Activated CD8-positive, alpha-beta T cell treated with anti-CD3 and anti-CD28 coated beads for 36 hours (primary cell): ENCODE measurements around the gene ABCB11. TPM values are rescaled to one million over a fixed set of nuclear protein-coding genes. Genes with fewer than 3 reads are reported as not detected.
A peak's percentile ranks its signal among the peaks of the same experiment; 100 is the strongest.

ENCODE experiments used
- ATAC-seq: fragments of 200-7000 bp; cut with Tn5 transposase; one replicate; pipeline ENCODE4 v1.10.0; 2021; ENCODE audit warnings: mild to moderate bottlenecking, moderate library complexity
- CTCF ChIA-PET: fragments of 350-600 bp; sonication (Branson Sonifier 250); formaldehyde crosslinking; loops from one replicate; lab custom pipeline; 2021; ENCODE audit warnings: antibody characterized with exemption; lab: Charles Lee
- POLR2A ChIA-PET: fragments of 350-600 bp; sonication (Branson Sonifier 250); formaldehyde crosslinking; loops from one replicate; lab custom pipeline; 2021; ENCODE audit warnings: antibody characterized with exemption; lab: Charles Lee
- DNase-seq: peaks from one replicate; pipeline ENCODE4 v3.0.0-alpha.2; 2020
- H3K27ac Mint-ChIP-seq: one replicate; pipeline ENCODE4 v1.8.0; 2021; ENCODE audit warnings: mild to moderate bottlenecking, mixed read lengths
- H3K27me3 Mint-ChIP-seq: one replicate; pipeline ENCODE4 v1.8.0; 2021; ENCODE audit warnings: mixed read lengths
- H3K36me3 Mint-ChIP-seq: one replicate; pipeline ENCODE4 v1.8.0; 2021; ENCODE audit warnings: low read depth, mixed read lengths
- H3K4me1 Mint-ChIP-seq: one replicate; pipeline ENCODE4 v1.8.0; 2021; ENCODE audit warnings: low read depth, mixed read lengths
- H3K4me3 Mint-ChIP-seq: one replicate; pipeline ENCODE4 v1.8.0; 2021; ENCODE audit warnings: mild to moderate bottlenecking, moderate library complexity, mixed read lengths
- H3K9me3 Mint-ChIP-seq: one replicate; pipeline ENCODE4 v1.8.0; 2021; ENCODE audit warnings: mixed read lengths
- CTCF ChIP-seq: fragments of 200-600 bp; IDR thresholded peaks from one replicate; pipeline ENCODE4 v1.8.0; 2022; ENCODE audit warnings: antibody characterized with exemption, mild to moderate bottlenecking
- intact Hi-C: fragments of 100-400 bp; cut with micrococcal nuclease; formaldehyde crosslinking; loops from one replicate; pipeline ENCODE4 v1.10.0; 2022
- total RNA-seq, 2 experiments: library from RNA; stranded (reverse); gene quantifications; one replicate each; pipeline ENCODE4 v1.2.3, GENCODE V29; 2021

Gene ABCB11
- total RNA-seq, 2 experiments from 2014 or later: not detected

GRCh38 chr2:169035887-169036286 lies 4.8 kb upstream of the ABCB11 start:
- Mint-ChIP-seq H3K27me3 (no peaks in the 10 kb centered on the region), H3K4me3 (no peak overlapping the region), H3K4me1 (peaks cover 12% of the 10 kb centered on the region), H3K36me3 (no peaks in the 10 kb centered on the region), H3K9me3 (peaks cover under 1% of the 10 kb centered on the region), H3K27ac (no peak overlapping the region)
- intact Hi-C loops: no loop called here
- DNase-seq (no peak), ATAC-seq (no peak)
- POLR2A ChIA-PET: no interaction called here
- TF ChIP-seq CTCF: no peak
- CTCF ChIA-PET: no interaction called here

GRCh38 chr2:169034984-169035544 lies 3.9 kb upstream of the ABCB11 start:
- intact Hi-C loops: no loop called here
- Mint-ChIP-seq H3K27ac (no peak overlapping the region), H3K4me1 (peaks cover 11% of the 10 kb centered on the region), H3K4me3 (no peak overlapping the region), H3K36me3 (no peaks in the 10 kb centered on the region), H3K9me3 (no peaks in the 10 kb centered on the region), H3K27me3 (no peaks in the 10 kb centered on the region)
- TF ChIP-seq CTCF: no peak
- ChIA-PET CTCF (interaction anchor here (2.0 kb wide), 1 partner anchor 75 kb away, joined by 7 read pairs; no protein-coding TSS in a partner anchor), POLR2A (no interaction called here)
- ATAC-seq (no peak), DNase-seq (no peak)

- no peak for TF ChIP-seq CTCF
- Mint-ChIP-seq H3K27ac (no peak overlapping the region), H3K27me3 (no peaks in the 10 kb centered on the region), H3K4me1 (peaks cover 9% of the 10 kb centered on the region), H3K9me3 (no peaks in the 10 kb centered on the region), H3K36me3 (no peaks in the 10 kb centered on the region), H3K4me3 (no peak overlapping the region)
- ChIA-PET POLR2A (no interaction called here), CTCF (interaction anchor here (1.3 to 2.0 kb wide), 2 partner anchors 76 to 98 kb away, joined by 3 to 7 read pairs; no protein-coding TSS in a partner anchor)
- intact Hi-C loops: no loop called here
- ATAC-seq: peak; percentile 27
- DNase-seq: no peak
Observed at GRCh38 chr2:169034256-169034655, 3.1 kb upstream of the ABCB11 start.

- no peak for ATAC-seq
Observed at GRCh38 chr2:169029341-169029740, 1.8 kb downstream of the ABCB11 start.

More at GRCh38 chr2:169029341-169029740, 1.8 kb downstream of the ABCB11 start:
- TF ChIP-seq CTCF: no peak
- ChIA-PET CTCF (interaction anchor here (0.5 to 1.2 kb wide), 2 partner anchors 67 to 184 kb away, joined by 3 to 4 read pairs; no protein-coding TSS in a partner anchor), POLR2A (no interaction called here)
- Mint-ChIP-seq H3K4me1 (peaks cover 12% of the 10 kb centered on the region), H3K36me3 (no peaks in the 10 kb centered on the region), H3K27me3 (no peaks in the 10 kb centered on the region), H3K4me3 (no peak overlapping the region), H3K27ac (no peak overlapping the region), H3K9me3 (no peaks in the 10 kb centered on the region)
- no peak for DNase-seq
- intact Hi-C loops: no loop called here
